K562 (cell line): Measurements from ENCODE around the gene ZNF648. TPM values are rescaled to one million over a fixed set of nuclear protein-coding genes. Genes with fewer than 3 reads are reported as not detected.

Experiments used
- ARID1B ChIP-seq: fragments of 450-650 bp; IDR thresholded peaks from 2 replicates; pipeline ENCODE4 v1.6.1; 2016; ENCODE audit warnings: antibody characterized with exemption, mild to moderate bottlenecking, inconsistent platforms
- CTBP1 ChIP-seq: fragments of 450-650 bp; IDR thresholded peaks from 2 replicates; pipeline ENCODE4 v1.6.1; 2016; ENCODE audit warnings: borderline replicate concordance
- GATA2 ChIP-seq: sonication (generic); formaldehyde crosslinking; IDR thresholded peaks from 2 replicates; pipeline ENCODE4 v1.4.0; 2020; ENCODE audit warnings: mild to moderate bottlenecking, missing genetic modification reagents
- L3MBTL2 ChIP-seq: fragments of 450-650 bp; IDR thresholded peaks from 2 replicates; pipeline ENCODE4 v1.6.1; 2016; ENCODE audit warnings: mild to moderate bottlenecking, moderate library complexity
- MAFF ChIP-seq: IDR thresholded peaks from 2 replicates; pipeline ENCODE4 v1.6.1; 2012; ENCODE audit warnings: low read length, improper control_type of control experiment
- MEF2D ChIP-seq: conservative IDR thresholded peaks from 2 replicates; pipeline ENCODE4 v1.6.1; 2016; ENCODE audit warnings: low read depth, missing genetic modification characterization, missing compliant biosample characterization
- NRF1 ChIP-seq, 2 experiments: fragments of 450-650 bp; IDR thresholded peaks in 1 of 2; conservative IDR thresholded peaks in 1 of 2; 2 replicates each; pipeline ENCODE4 v1.6.1; 2014; ENCODE audit warnings: mild to moderate bottlenecking in 2 of 2
- POLR2AphosphoS2 ChIP-seq: IDR thresholded peaks from 2 replicates; pipeline ENCODE4 v1.6.1; 2012; ENCODE audit warnings: low read length, improper control_type of control experiment
- POLR2H ChIP-seq: IDR thresholded peaks from 2 replicates; pipeline ENCODE4 v1.6.1; 2016; ENCODE audit warnings: missing genetic modification characterization, low read depth, mild to moderate bottlenecking, control low read depth, missing compliant biosample characterization, moderate library complexity
- PURB ChIP-seq: sonication (generic); formaldehyde crosslinking; IDR thresholded peaks from 2 replicates; pipeline ENCODE4 v1.9.0; 2021; ENCODE audit warnings: low read depth, mild to moderate bottlenecking, missing genetic modification reagents
- SIN3A ChIP-seq, 2 experiments: fragments of 150-350 bp in 1 of 2; IDR thresholded peaks; 2 replicates each; pipeline ENCODE4 v1.6.1; 2011 to 2016; ENCODE audit warnings: borderline replicate concordance in 2 of 2, low read depth in 2 of 2, low read length in 2 of 2, mild to moderate bottlenecking in 2 of 2, moderate library complexity in 2 of 2; ENCODE audit not compliant: control insufficient read depth in 1 of 2
- SLC30A9 ChIP-seq: fragments of 250-450 bp; sonication (Bioruptor Pico); IDR thresholded peaks from 2 replicates; pipeline ENCODE4 v1.8.0; 2022; ENCODE audit warnings: mild to moderate bottlenecking, moderate library complexity
- TCF7 ChIP-seq: sonication (generic); IDR thresholded peaks from 2 replicates; pipeline ENCODE4 v1.6.1; 2016; ENCODE audit warnings: antibody characterized with exemption, borderline replicate concordance
- ZNF668 ChIP-seq: fragments of 250-450 bp; sonication (Bioruptor Pico); IDR thresholded peaks from 2 replicates; pipeline ENCODE4 v1.8.0; 2022; ENCODE audit warnings: mild to moderate bottlenecking, inconsistent platforms
- ZNF707 ChIP-seq: fragments of 250-450 bp; sonication (Bioruptor Pico); conservative IDR thresholded peaks from 2 replicates; pipeline ENCODE4 v1.8.0; 2022; ENCODE audit warnings: inconsistent platforms, mild to moderate bottlenecking, moderate library complexity
- ZNF766 ChIP-seq: fragments of 200-800 bp; sonication (Bioruptor generic); conservative IDR thresholded peaks from 2 replicates; pipeline ENCODE4 v1.6.1; 2016; ENCODE audit warnings: missing genetic modification characterization, missing compliant biosample characterization
- polyA plus RNA-seq, 8 experiments: library from polyadenylated mRNA; depleted of rRNA in 4 of 8; stranded (reverse) in 5 of 8; unstranded in 3 of 8; fragments of >200 nt; fragmentation: Nextera tagmentation in 2 of 8; fragmentation: Illumina TruSeq in 1 of 8; extraction: Ambion mirVana in 2 of 8; extraction: Trizol in 1 of 8; gene quantifications; 2 replicates each; pipeline versions ENCODE4 v1.2.1 to v1.2.3, GENCODE V29; 2011 to 2014; ENCODE audit warnings: inconsistent platforms in 1 of 8, missing spikeins in 1 of 8
- total RNA-seq, 7 experiments: library from RNA; depleted of rRNA in 6 of 7; stranded (reverse); fragments of >200 nt in 6 of 7; fragmentation: Illumina TruSeq in 2 of 7; extraction: Trizol in 2 of 7; gene quantifications; 2 replicates each; pipeline versions ENCODE4 v1.2.1 to v1.2.3, GENCODE V29; 2011 to 2021; ENCODE audit warnings: low replicate concordance in 1 of 7
- TF ChIP-seq, protein P1 (sequence below): fragments of 450-650 bp; IDR thresholded peaks from 2 replicates; pipeline ENCODE4 v1.7.0; 2016; ENCODE audit warnings: borderline replicate concordance
- TF ChIP-seq, protein P2 (sequence below): fragments of 200-800 bp; sonication (Bioruptor generic); IDR thresholded peaks from 2 replicates; pipeline ENCODE4 v1.6.1; 2017; ENCODE audit warnings: missing genetic modification characterization, missing compliant biosample characterization
- TF ChIP-seq, protein P3 (sequence below): fragments of 250-450 bp; sonication (Bioruptor Pico); IDR thresholded peaks from 2 replicates; pipeline ENCODE4 v1.8.0; 2021; ENCODE audit warnings: moderate library complexity, mild to moderate bottlenecking, inconsistent platforms
- TF ChIP-seq, protein P4 (sequence below): fragments of 200-400 bp; formaldehyde crosslinking; IDR thresholded peaks from 2 replicates; pipeline ENCODE4 v1.6.1; 2017; ENCODE audit warnings: mild to moderate bottlenecking, low read depth, low read length, moderate library complexity

Gene ZNF648
- total and polyA plus RNA-seq, 9 of the 15 experiments (the other 6 are each of a cell fraction or from before 2014, with no cell fraction given): 0.06 to 0.27 (median 0.18) TPM; not detected in 2

DNA sequence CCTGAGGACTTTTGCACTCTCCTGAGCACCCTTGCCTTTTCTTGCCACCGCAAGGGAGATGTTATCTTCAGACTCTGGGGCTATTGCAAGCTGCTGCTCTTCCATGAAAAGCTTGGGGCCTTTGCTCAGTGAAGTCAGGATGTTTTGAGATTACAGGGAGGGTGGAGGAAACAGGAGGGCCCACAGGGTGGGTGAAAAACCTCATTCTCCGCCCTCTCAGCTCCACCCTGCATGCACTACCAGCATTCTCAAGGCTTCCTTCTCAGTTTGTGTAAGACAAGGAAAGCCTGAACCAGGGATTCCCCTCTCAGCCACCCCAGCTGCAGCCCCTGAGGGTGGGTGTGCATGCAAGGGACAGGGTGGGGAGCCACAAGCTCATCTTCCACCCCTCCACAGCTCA, 25.8 kb upstream of the ZNF648 start (continued):
- TF ChIP-seq, protein P1, sequence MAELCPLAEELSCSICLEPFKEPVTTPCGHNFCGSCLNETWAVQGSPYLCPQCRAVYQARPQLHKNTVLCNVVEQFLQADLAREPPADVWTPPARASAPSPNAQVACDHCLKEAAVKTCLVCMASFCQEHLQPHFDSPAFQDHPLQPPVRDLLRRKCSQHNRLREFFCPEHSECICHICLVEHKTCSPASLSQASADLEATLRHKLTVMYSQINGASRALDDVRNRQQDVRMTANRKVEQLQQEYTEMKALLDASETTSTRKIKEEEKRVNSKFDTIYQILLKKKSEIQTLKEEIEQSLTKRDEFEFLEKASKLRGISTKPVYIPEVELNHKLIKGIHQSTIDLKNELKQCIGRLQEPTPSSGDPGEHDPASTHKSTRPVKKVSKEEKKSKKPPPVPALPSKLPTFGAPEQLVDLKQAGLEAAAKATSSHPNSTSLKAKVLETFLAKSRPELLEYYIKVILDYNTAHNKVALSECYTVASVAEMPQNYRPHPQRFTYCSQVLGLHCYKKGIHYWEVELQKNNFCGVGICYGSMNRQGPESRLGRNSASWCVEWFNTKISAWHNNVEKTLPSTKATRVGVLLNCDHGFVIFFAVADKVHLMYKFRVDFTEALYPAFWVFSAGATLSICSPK: no peak
- peak; percentile 61 for TF ChIP-seq GATA2 (CRISPR knock-in tag)
- no peak for TF ChIP-seq POLR2AphosphoS2
- TF ChIP-seq TCF7: no peak
- TF ChIP-seq PURB: no peak
- TF ChIP-seq ZNF707 (CRISPR knock-in tag): no peak
- TF ChIP-seq MEF2D (tag): no peak
- TF ChIP-seq, protein P2, sequence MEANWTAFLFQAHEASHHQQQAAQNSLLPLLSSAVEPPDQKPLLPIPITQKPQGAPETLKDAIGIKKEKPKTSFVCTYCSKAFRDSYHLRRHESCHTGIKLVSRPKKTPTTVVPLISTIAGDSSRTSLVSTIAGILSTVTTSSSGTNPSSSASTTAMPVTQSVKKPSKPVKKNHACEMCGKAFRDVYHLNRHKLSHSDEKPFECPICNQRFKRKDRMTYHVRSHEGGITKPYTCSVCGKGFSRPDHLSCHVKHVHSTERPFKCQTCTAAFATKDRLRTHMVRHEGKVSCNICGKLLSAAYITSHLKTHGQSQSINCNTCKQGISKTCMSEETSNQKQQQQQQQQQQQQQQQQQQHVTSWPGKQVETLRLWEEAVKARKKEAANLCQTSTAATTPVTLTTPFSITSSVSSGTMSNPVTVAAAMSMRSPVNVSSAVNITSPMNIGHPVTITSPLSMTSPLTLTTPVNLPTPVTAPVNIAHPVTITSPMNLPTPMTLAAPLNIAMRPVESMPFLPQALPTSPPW (CRISPR knock-in tag): peak; percentile 14; the same call in 1 of the 2 replicates
- TF ChIP-seq SIN3A (IDR thresholded peaks at IDR 0.05; ENCODE audit: borderline replicate concordance in 2 of 2, control insufficient read depth in 1 of 2, low read depth in 2 of 2, low read length in 2 of 2): no peak
- TF ChIP-seq, protein P3, sequence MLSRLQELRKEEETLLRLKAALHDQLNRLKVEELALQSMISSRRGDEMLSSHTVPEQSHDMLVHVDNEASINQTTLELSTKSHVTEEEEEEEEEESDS (CRISPR knock-in tag): no peak
- peak; percentile 50; the same call in 1 of the 2 replicates for TF ChIP-seq CTBP1
- TF ChIP-seq MAFF: no peak
- no peak for TF ChIP-seq ARID1B
- peak; percentile 4 to 13; a peak in 1 of 4 replicates for TF ChIP-seq NRF1 (conservative IDR thresholded peaks at IDR 0.05 in 1 of 2, IDR thresholded peaks at IDR 0.05 in 1 of 2)
- no peak for TF ChIP-seq ZNF668 (CRISPR knock-in tag)
- TF ChIP-seq SLC30A9 (CRISPR knock-in tag): no peak
- peak; percentile 21; the same call in 1 of the 2 replicates for TF ChIP-seq L3MBTL2
- 0 out of 2 replicates have a peak, but pooled peaks have one; percentile 30 for TF ChIP-seq ZNF766 (CRISPR knock-in tag)
- no peak for TF ChIP-seq POLR2H (tag)
- TF ChIP-seq, protein P4, sequence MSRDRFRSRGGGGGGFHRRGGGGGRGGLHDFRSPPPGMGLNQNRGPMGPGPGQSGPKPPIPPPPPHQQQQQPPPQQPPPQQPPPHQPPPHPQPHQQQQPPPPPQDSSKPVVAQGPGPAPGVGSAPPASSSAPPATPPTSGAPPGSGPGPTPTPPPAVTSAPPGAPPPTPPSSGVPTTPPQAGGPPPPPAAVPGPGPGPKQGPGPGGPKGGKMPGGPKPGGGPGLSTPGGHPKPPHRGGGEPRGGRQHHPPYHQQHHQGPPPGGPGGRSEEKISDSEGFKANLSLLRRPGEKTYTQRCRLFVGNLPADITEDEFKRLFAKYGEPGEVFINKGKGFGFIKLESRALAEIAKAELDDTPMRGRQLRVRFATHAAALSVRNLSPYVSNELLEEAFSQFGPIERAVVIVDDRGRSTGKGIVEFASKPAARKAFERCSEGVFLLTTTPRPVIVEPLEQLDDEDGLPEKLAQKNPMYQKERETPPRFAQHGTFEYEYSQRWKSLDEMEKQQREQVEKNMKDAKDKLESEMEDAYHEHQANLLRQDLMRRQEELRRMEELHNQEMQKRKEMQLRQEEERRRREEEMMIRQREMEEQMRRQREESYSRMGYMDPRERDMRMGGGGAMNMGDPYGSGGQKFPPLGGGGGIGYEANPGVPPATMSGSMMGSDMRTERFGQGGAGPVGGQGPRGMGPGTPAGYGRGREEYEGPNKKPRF: no peak
